CD14-positive monocyte (primary cell): ENCODE measurements around the gene LRP1B. TPM values are rescaled to one million over a fixed set of nuclear protein-coding genes. Genes with fewer than 3 reads are reported as not detected.

Experiments used
- DNase-seq, 3 donors: peaks; one replicate each; pipeline ENCODE4 v3.0.0-alpha.2; 2011 to 2022
- H2AFZ ChIP-seq: 2 replicates; pipeline ENCODE4 v1.6.0; 2012; ENCODE audit warnings: mild to moderate bottlenecking, low read depth, low read length, inconsistent platforms; ENCODE audit not compliant: insufficient read depth, poor library complexity, severe bottlenecking
- H3K27ac ChIP-seq, 2 donors: 1 replicate in 1 of 2; 2 replicates in 1 of 2; pipeline ENCODE4 v1.5.1; 2012 to 2013; ENCODE audit warnings: low read length in 2 of 2, control low read depth in 1 of 2, inconsistent platforms in 1 of 2, low read depth in 1 of 2, mild to moderate bottlenecking in 1 of 2
- H3K27me3 ChIP-seq, 2 donors: one replicate each; pipeline versions ENCODE4 v1.6.0 to v1.6.1; 2011 to 2013; ENCODE audit warnings: low read length in 2 of 2; ENCODE audit not compliant: control insufficient read depth in 2 of 2, insufficient read depth in 2 of 2
- H3K36me3 ChIP-seq, 2 donors: replicated peaks in 1 of 2; 1 replicate in 1 of 2; 2 replicates in 1 of 2; pipeline versions ENCODE4 v1.5.1 to v1.6.1; 2012 to 2013; ENCODE audit warnings: low read length in 2 of 2, control low read depth in 1 of 2, inconsistent platforms in 1 of 2, mild to moderate bottlenecking in 1 of 2; ENCODE audit not compliant: insufficient read depth in 2 of 2, control insufficient read depth in 1 of 2
- H3K4me1 ChIP-seq, 2 donors: 1 replicate in 1 of 2; 2 replicates in 1 of 2; pipeline versions ENCODE4 v1.5.1 to v1.6.1; 2012 to 2013; ENCODE audit warnings: low read length in 2 of 2, control low read depth in 1 of 2, inconsistent platforms in 1 of 2, mild to moderate bottlenecking in 1 of 2, moderate library complexity in 1 of 2; ENCODE audit not compliant: insufficient read depth in 2 of 2, control insufficient read depth in 1 of 2
- H3K4me2 ChIP-seq: replicated peaks from 2 replicates; pipeline ENCODE3; 2012; ENCODE audit warnings: low read length, moderate library complexity, mild to moderate bottlenecking; ENCODE audit not compliant: poor library complexity, severe bottlenecking; ENCODE audit errors: extremely low read depth
- H3K4me3 ChIP-seq, 3 experiments: fragments of 200-600 bp in 1 of 3; sonication (generic) in 1 of 3; replicated peaks in 1 of 3; 1 replicate in 2 of 3; 2 replicates in 1 of 3; pipeline ENCODE4 v1.5.1; 2011 to 2013; ENCODE audit warnings: low read length in 3 of 3, mild to moderate bottlenecking in 3 of 3, control low read depth in 2 of 3, low read depth in 2 of 3, inconsistent platforms in 1 of 3, moderate library complexity in 1 of 3
- H3K79me2 ChIP-seq: 2 replicates; pipeline ENCODE4 v1.6.0; 2012; ENCODE audit warnings: mild to moderate bottlenecking, control low read depth, inconsistent platforms, low read length, moderate library complexity; ENCODE audit not compliant: insufficient read depth
- H3K9ac ChIP-seq: 2 replicates; pipeline ENCODE4 v1.6.0; 2017; ENCODE audit warnings: low read length, mild to moderate bottlenecking; ENCODE audit not compliant: insufficient read depth, poor library complexity, severe bottlenecking
- H3K9me3 ChIP-seq, 2 donors: replicated peaks in 1 of 2; 1 replicate in 1 of 2; 2 replicates in 1 of 2; pipeline versions ENCODE4 v1.5.1 to v1.6.1; 2012 to 2013; ENCODE audit warnings: low read length in 2 of 2, control low read depth in 1 of 2; ENCODE audit not compliant: control insufficient read depth in 1 of 2, insufficient read depth in 1 of 2
- H4K20me1 ChIP-seq: 2 replicates; pipeline ENCODE4 v1.6.0; 2012; ENCODE audit warnings: mild to moderate bottlenecking, low read length, control low read depth, moderate library complexity; ENCODE audit not compliant: insufficient read depth
- H3K27ac Mint-ChIP-seq, 7 donors: one replicate each; pipeline ENCODE4 v1.8.0; 2020; ENCODE audit warnings: mild to moderate bottlenecking in 7 of 7, mixed read lengths in 7 of 7, moderate library complexity in 6 of 7, inconsistent platforms in 2 of 7
- H3K27me3 Mint-ChIP-seq, 3 donors: one replicate each; pipeline ENCODE4 v1.8.0; 2021 to 2022; ENCODE audit warnings: low read depth in 3 of 3, mild to moderate bottlenecking in 3 of 3, mixed read lengths in 3 of 3, moderate library complexity in 3 of 3, inconsistent platforms in 1 of 3
- H3K36me3 Mint-ChIP-seq, 2 donors: one replicate each; pipeline ENCODE4 v1.8.0; 2020; ENCODE audit warnings: mixed read lengths in 2 of 2, inconsistent platforms in 1 of 2, mild to moderate bottlenecking in 1 of 2
- H3K4me1 Mint-ChIP-seq: one replicate; pipeline ENCODE4 v1.8.0; 2020; ENCODE audit warnings: mild to moderate bottlenecking, mixed read lengths
- H3K4me3 Mint-ChIP-seq, 2 donors: one replicate each; pipeline ENCODE4 v1.8.0; 2020; ENCODE audit warnings: mild to moderate bottlenecking in 2 of 2, mixed read lengths in 2 of 2, moderate library complexity in 1 of 2
- H3K9me3 Mint-ChIP-seq, 7 donors: one replicate each; pipeline ENCODE4 v1.8.0; 2020 to 2022; ENCODE audit warnings: mixed read lengths in 7 of 7, mild to moderate bottlenecking in 6 of 7, moderate library complexity in 6 of 7, inconsistent platforms in 2 of 7
- WGBS: methylation state at CpG from one replicate; pipeline ENCODE4 v1.1.5; 2013; ENCODE audit warnings: missing lambda C conversion rate; ENCODE audit not compliant: insufficient coverage; 5-methylcytosine and 5-hydroxymethylcytosine counted together
- intact Hi-C, 2 donors: fragments of 100-400 bp; cut with micrococcal nuclease; formaldehyde crosslinking; loops; one replicate each; pipeline versions ENCODE4 v1.15.0 to v1.15.1; 2023
- polyA plus RNA-seq, 3 donors: library from polyadenylated mRNA; depleted of rRNA in 1 of 3; unstranded in 2 of 3; stranded (reverse) in 1 of 3; fragments of 300-500 nt in 2 of 3; fragments of >200 nt in 1 of 3; fragmentation: Illumina TruSeq in 2 of 3; gene quantifications; 1 replicate in 2 of 3; 2 replicates in 1 of 3; pipeline ENCODE4 v1.2.3, GENCODE V29; 2012 to 2021
- TF ChIP-seq, protein P1 (sequence below): fragments of 200-600 bp; IDR thresholded peaks from one replicate; pipeline ENCODE4 v1.8.0; 2022; ENCODE audit warnings: antibody characterized with exemption, mild to moderate bottlenecking

Gene LRP1B
- polyA plus RNA-seq, 3 donors, result not detected

- no peaks in the 10 kb centered on the region for H4K20me1 ChIP-seq
- no peaks in the 10 kb centered on the region for H3K4me1 ChIP-seq
- no peaks in the 10 kb centered on the region for H3K36me3 ChIP-seq
- Mint-ChIP-seq H3K9me3 (peaks cover 0 to 3% (median 0%) of the 10 kb centered on the region in 7 donors), H3K36me3 (no peaks in the 10 kb centered on the region), H3K27me3 (no peaks in the 10 kb centered on the region), H3K4me1 (no peaks in the 10 kb centered on the region), H3K4me3 (no peak overlapping the region), H3K27ac (no peak overlapping the region)
- no peaks in the 10 kb centered on the region for H3K9me3 ChIP-seq
- WGBS, result no CpG with 5 or more reads among the region's 1 CpG
- no peak for DNase-seq
- no peak overlapping the region for H3K4me3 ChIP-seq
- TF ChIP-seq, protein P1, sequence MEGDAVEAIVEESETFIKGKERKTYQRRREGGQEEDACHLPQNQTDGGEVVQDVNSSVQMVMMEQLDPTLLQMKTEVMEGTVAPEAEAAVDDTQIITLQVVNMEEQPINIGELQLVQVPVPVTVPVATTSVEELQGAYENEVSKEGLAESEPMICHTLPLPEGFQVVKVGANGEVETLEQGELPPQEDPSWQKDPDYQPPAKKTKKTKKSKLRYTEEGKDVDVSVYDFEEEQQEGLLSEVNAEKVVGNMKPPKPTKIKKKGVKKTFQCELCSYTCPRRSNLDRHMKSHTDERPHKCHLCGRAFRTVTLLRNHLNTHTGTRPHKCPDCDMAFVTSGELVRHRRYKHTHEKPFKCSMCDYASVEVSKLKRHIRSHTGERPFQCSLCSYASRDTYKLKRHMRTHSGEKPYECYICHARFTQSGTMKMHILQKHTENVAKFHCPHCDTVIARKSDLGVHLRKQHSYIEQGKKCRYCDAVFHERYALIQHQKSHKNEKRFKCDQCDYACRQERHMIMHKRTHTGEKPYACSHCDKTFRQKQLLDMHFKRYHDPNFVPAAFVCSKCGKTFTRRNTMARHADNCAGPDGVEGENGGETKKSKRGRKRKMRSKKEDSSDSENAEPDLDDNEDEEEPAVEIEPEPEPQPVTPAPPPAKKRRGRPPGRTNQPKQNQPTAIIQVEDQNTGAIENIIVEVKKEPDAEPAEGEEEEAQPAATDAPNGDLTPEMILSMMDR, result no peak
- no peaks in the 10 kb centered on the region for H3K79me2 ChIP-seq
- intact Hi-C loops, result no loop called here
- H3K4me2 ChIP-seq, result no peak overlapping the region
- no peak overlapping the region for H3K27ac ChIP-seq
- H2AFZ ChIP-seq, result no peak overlapping the region
- no peaks in the 10 kb centered on the region for H3K27me3 ChIP-seq
- no peak overlapping the region for H3K9ac ChIP-seq
These were observed 1657.0 kb downstream of the LRP1B start for GRCh38 chr2:140473851-140474250.

- no peaks in the 10 kb centered on the region for H3K4me1 ChIP-seq
- Mint-ChIP-seq H3K36me3 (no peaks in the 10 kb centered on the region), H3K9me3 (peaks cover 0 to 5% (median 2%) of the 10 kb centered on the region in 7 donors), H3K4me3 (no peak overlapping the region), H3K27ac (no peak overlapping the region), H3K27me3 (no peaks in the 10 kb centered on the region), H3K4me1 (no peaks in the 10 kb centered on the region)
- no peaks in the 10 kb centered on the region for H3K36me3 ChIP-seq
- no peak overlapping the region for H3K9ac ChIP-seq
- H3K27ac ChIP-seq, result no peak overlapping the region
- peaks cover 0 to 6% of the 10 kb centered on the region in 2 donors for H3K9me3 ChIP-seq
- no CpG with 5 or more reads among the region's 2 CpGs for WGBS
- H3K27me3 ChIP-seq, result no peaks in the 10 kb centered on the region
- no peak for DNase-seq
- intact Hi-C loops, result no loop called here
- H2AFZ ChIP-seq, result no peak overlapping the region
- no peaks in the 10 kb centered on the region for H4K20me1 ChIP-seq
- no peak overlapping the region for H3K4me2 ChIP-seq
- H3K79me2 ChIP-seq, result no peaks in the 10 kb centered on the region
- H3K4me3 ChIP-seq, result no peak overlapping the region
- TF ChIP-seq, protein P1, result no peak
These were observed 1658.1 kb downstream of the LRP1B start for GRCh38 chr2:140472676-140473075.
